GM12874 (cell line): ENCODE data around the gene LORICRIN.

Experiments
- CTCF ChIP-seq: IDR thresholded peaks from 2 replicates; pipeline ENCODE4 v1.5.1; 2011; ENCODE audit warnings: low read depth, mild to moderate bottlenecking, control low read depth, low read length, moderate library complexity; ENCODE audit not compliant: insufficient read depth

LORICRIN gene, protein sequence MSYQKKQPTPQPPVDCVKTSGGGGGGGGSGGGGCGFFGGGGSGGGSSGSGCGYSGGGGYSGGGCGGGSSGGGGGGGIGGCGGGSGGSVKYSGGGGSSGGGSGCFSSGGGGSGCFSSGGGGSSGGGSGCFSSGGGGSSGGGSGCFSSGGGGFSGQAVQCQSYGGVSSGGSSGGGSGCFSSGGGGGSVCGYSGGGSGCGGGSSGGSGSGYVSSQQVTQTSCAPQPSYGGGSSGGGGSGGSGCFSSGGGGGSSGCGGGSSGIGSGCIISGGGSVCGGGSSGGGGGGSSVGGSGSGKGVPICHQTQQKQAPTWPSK

GRCh38 chr1:153259387-153259786, at the start of gene LORICRIN:
LORICRIN (plus strand) TSS chr1:153259687; CDS start chr1:153260950, 1,263 bp downstream.
- no peak for TF ChIP-seq CTCF

DNA sequence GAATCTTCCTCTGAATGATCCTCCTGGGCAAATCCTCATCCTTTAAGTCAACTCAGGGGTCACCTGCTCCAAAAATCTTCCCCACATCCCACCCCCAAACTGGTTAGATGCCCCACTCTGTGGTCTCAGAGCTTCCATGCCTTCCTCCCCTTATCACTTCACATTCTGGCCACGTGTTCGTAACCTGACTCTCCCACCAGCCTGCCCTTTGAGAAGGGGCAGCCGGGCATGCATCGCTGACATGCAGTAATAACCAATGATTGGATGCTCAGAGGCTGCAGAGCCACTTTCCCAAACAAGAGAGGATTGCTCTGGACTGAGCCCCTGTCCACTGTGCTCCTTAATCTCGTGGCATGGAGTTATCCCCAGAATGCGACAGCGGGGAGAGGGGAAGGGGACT, 49.3 kb upstream of the LORICRIN start:
- no peak for TF ChIP-seq CTCF

DNA sequence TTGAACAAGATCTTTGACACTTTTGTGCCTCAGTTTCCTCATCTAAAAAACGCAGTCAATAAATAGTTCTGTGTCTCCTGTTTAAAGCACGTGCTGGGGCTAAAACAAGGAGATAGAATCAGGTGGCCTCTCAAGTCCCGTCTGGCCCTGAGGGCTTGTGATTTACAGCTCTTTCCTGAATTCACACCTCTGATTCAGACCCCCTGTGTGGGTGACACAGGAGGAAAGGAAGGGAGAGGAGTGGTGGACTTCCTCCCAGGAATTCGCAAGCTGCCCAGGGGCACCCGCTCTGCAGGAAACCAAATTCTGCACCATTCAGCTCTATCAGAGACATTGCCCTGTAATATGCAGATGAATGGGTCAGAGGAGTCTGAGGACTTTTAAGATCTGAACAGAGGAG, 47.3 kb upstream of the LORICRIN start:
- TF ChIP-seq CTCF, result no peak

- TF ChIP-seq CTCF, result no peak
Observed at GRCh38 chr1:153213519-153213918, 46.0 kb upstream of the LORICRIN start.

GRCh38 chr1:153217212-153217611, 42.3 kb upstream of the LORICRIN start, which contains the start of gene PRR9:
PRR9 (plus strand) TSS chr1:153217584; CDS start chr1:153218145, 561 bp downstream.
- no peak for TF ChIP-seq CTCF

DNA sequence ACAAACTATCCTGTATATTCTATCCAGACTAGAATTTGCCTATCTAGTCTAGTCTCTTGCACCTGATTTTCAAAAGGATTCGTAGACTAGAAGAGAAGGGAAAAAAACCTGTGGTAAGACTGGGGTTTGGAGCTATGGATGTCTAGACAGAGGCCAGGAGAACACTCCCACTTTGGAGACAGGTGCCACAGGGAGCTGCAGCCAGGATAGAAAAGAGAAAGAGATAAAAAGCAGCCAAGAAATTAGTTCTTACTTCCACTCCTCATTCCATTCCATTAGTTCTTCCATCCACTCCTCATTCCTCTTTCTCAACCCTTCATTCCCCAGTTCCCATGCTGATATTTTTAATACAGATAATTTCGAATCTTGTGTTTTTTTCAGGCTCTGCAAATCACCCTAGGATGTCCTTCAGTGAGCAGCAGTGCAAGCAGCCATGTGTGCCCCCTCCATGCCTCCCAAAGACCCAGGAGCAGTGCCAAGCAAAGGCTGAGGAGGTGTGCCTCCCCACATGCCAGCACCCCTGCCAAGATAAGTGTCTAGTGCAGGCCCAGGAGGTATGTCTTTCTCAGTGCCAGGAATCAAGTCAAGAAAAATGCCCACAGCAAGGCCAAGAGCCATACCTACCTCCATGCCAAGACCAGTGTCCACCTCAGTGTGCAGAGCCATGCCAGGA, 41.6 kb upstream of the LORICRIN start:
- TF ChIP-seq CTCF, result no peak

DNA sequence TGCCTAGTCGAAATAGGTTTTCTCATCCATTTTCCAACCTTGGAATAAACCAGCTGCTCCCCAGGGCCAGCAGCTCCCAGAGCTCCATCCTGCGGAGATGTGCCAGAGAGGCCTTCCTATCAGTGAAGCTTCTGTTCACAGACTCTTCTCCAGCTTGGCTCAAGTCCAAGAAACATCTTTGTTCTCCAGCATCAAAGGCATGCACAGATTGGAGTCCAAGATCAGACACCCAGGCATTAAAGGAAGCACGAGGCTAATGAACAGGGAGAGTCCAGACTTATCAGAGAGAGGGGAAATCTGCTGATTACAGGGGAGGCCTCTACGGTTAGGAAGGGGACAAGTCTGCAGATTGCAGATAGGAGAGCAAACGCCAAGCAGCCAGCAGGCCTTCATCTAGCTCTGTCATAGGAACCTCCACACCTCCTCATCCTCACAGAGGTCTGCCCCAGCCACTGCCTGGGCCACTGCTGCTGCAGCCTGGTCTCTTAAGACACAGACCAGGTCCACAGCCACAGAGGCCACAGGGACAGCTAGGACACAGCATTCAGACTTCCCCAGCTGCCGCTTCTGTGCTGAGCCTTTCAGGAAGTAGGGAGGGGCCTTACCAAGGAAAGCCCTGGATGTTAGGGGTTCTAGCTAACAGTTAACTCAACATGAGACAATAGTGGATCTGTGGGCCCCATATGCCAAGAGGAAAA, 38.7 kb upstream of the LORICRIN start:
- no peak for TF ChIP-seq CTCF
